ENCODE results near the gene SLC2A2. TPM values are rescaled to one million over a fixed set of nuclear protein-coding genes. Genes with fewer than 3 reads are reported as not detected.

Gene SLC2A2
- total RNA-seq, 4 donors from 2014 or later, result not detected

DNA sequence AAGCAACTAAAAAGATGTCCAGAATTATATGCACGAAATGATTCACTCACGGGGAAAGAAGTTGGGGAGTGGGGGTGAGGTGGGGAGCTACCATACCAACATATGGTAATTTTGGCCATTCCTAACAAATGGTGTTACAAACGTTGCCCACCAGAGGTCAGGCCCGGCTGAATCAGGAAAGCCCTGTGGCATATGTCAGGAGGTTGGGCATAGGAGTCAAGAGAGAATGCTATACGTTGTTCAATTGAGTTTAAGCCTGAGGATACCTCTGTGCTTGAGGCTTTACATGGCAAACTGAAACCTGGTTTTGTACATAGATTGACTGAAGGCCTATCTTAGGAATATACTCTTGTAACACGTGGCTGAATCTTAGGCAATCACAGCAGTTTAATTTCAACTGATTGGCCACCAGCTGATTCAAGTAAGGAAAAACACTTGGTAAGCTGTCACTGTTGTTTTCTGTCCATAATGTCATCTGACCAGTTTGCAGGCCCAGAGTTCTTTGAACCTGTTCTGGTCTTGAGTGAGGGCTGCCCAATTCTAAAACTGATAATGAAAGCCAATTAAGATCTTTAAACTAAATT lies 23.4 kb upstream of the SLC2A2 start:
- Histone ChIP-seq H3K27me3 (no peaks in the 10 kb centered on the region), H3K4me1 (no peaks in the 10 kb centered on the region), H3K27ac (no peak overlapping the region), H3K4me3 (replicated peaks in 1 of 3) (no peak overlapping the region), H3K9me3 (no peaks in the 10 kb centered on the region), H3K36me3 (no peaks in the 10 kb centered on the region)
- intact Hi-C loops (cut with DNase I), result loop anchor here (5.0 kb wide), 1 partner anchor 517 kb away; no protein-coding TSS in a partner anchor
- WGBS, 2 donors, result 15 to 25% methylated on average over 6 of the region's 6 CpGs
- TF ChIP-seq, protein P1, sequence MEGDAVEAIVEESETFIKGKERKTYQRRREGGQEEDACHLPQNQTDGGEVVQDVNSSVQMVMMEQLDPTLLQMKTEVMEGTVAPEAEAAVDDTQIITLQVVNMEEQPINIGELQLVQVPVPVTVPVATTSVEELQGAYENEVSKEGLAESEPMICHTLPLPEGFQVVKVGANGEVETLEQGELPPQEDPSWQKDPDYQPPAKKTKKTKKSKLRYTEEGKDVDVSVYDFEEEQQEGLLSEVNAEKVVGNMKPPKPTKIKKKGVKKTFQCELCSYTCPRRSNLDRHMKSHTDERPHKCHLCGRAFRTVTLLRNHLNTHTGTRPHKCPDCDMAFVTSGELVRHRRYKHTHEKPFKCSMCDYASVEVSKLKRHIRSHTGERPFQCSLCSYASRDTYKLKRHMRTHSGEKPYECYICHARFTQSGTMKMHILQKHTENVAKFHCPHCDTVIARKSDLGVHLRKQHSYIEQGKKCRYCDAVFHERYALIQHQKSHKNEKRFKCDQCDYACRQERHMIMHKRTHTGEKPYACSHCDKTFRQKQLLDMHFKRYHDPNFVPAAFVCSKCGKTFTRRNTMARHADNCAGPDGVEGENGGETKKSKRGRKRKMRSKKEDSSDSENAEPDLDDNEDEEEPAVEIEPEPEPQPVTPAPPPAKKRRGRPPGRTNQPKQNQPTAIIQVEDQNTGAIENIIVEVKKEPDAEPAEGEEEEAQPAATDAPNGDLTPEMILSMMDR (IDR thresholded peaks at IDR 0.05), result peak in 5 of 6 experiments; percentile 14 to 65 (median 58)
- TF ChIP-seq POLR2A (IDR thresholded peaks at IDR 0.05), result no peak
- peak; percentile 35 to 54 for DNase-seq

DNA sequence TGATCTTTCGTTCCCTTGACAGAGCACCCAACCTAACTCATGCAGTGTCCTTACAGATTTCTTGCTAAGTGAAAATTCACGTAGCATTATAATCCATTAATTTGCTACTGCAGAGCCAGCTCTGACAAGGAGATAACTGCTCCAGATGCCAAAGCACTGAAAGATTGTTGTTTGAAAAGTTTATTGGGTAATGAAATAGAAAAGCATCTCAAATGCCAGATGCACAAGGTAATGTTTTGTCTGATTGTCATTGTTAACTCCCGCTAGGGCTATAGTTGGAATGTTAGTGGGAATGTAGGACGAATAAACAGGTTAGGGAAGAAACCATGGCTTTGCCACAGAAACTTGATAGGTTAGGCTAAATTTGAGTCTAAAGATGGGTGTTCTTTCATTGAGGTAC lies 20.2 kb upstream of the SLC2A2 start:
- TF ChIP-seq POLR2A (IDR thresholded peaks at IDR 0.05), result no peak
- TF ChIP-seq, protein P1 (IDR thresholded peaks at IDR 0.05), result no peak
- WGBS, 2 donors, result 70 to 82% methylated on average over 4 of the region's 4 CpGs
- intact Hi-C loops (cut with DNase I), result loop anchor here (5.0 kb wide), 1 partner anchor 521 kb away; no protein-coding TSS in a partner anchor

DNA sequence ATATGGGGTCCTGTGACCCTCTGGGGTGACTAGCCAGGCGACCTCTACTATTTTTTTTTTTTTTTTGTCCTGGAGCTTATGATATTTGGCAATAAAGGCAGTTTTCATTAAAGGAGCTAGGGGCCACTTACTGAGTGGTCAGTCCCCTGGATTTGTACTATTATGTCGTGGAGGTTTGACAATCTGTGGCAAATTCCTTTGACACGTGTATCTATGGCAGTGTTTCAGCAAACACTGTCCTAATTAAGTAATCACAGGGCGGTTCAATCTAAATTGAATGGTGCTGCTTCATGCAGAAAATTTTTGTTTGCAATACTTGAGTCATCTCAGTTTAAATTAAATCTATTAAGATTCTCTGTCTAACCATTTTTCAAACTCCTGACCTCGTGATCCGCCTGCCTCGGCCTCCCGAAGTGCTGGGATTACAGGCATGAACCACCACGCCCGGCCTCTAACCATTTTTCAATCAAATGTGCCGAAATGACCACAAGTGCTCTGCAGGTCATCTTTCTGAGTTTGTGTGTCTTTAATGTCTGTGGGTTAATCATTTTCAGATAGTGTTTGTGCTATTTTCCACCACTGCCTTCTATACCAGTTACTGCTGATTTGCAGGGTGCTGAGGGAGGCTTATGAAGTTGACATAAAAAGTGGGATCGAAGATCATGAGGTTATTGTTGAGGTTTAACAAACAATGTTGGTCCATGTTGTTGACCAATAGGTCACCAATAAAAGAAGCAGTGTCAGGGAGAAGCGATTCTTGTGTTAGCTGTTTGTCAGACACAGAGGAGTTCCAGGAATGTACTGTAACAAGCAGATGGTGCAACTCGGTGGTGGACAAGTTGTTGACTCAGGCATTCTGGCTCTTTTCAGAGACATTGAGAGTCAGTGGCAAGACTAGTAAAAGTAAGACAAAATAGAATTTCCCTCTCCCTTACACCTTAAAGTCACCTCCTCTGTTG lies 18.6 kb upstream of the SLC2A2 start:
- no peaks in the 10 kb centered on the region for H3K9me3 ChIP-seq
- H3K4me1 ChIP-seq, result no peaks in the 10 kb centered on the region
- WGBS, 2 donors, result 88 to 91% methylated on average over 14 of the region's 14 CpGs
- H3K36me3 ChIP-seq, result no peaks in the 10 kb centered on the region
- no peak for DNase-seq
- no peaks in the 10 kb centered on the region for H3K27me3 ChIP-seq
- no peak overlapping the region for H3K27ac ChIP-seq
- no peak overlapping the region for H3K4me3 ChIP-seq (replicated peaks in 1 of 3)
- intact Hi-C loops (cut with DNase I), result loop anchor here (5.0 kb wide), 1 partner anchor 522 kb away; no protein-coding TSS in a partner anchor
- TF ChIP-seq POLR2A (IDR thresholded peaks at IDR 0.05), result no peak
- TF ChIP-seq, protein P1 (IDR thresholded peaks at IDR 0.05), result no peak

More for the DNA sequence above, 20.2 kb upstream of the SLC2A2 start:
- Histone ChIP-seq H3K27me3 (no peaks in the 10 kb centered on the region), H3K4me1 (no peaks in the 10 kb centered on the region), H3K9me3 (no peaks in the 10 kb centered on the region), H3K4me3 (replicated peaks in 1 of 3) (no peak overlapping the region), H3K27ac (no peak overlapping the region), H3K36me3 (no peaks in the 10 kb centered on the region)
- DNase-seq, result no peak

DNA sequence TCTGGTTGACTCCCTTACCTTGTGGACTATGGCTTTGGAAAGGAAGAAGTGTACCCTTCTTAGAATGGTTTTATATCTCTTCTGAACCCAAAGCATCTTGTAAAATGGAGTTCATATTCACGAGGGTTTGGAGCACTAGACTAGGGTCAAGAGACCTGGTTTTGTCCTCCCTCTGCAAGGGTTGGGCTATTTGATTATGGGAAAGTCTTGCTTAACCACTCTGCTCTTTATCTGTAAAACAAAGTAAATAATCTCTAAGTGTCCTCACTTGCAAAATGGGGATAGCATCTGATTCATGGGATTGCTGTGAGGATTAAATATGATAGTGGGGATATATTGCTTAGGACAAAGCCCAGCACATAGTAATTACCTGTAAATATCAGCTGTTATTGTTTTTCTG lies 17.9 kb upstream of the SLC2A2 start:
- H3K27ac ChIP-seq, result no peak overlapping the region
- H3K27me3 ChIP-seq, result no peaks in the 10 kb centered on the region
- H3K4me3 ChIP-seq (replicated peaks in 1 of 3), result no peak overlapping the region
- WGBS, 2 donors, result 0 to 59% methylated on average over 1 of the region's 1 CpG
- TF ChIP-seq, protein P1 (IDR thresholded peaks at IDR 0.05), result no peak
- TF ChIP-seq POLR2A (IDR thresholded peaks at IDR 0.05), result no peak
- no peak for DNase-seq
- intact Hi-C loops (cut with DNase I), result no loop called here
- no peaks in the 10 kb centered on the region for H3K36me3 ChIP-seq
- H3K4me1 ChIP-seq, result no peaks in the 10 kb centered on the region
- no peaks in the 10 kb centered on the region for H3K9me3 ChIP-seq

DNA sequence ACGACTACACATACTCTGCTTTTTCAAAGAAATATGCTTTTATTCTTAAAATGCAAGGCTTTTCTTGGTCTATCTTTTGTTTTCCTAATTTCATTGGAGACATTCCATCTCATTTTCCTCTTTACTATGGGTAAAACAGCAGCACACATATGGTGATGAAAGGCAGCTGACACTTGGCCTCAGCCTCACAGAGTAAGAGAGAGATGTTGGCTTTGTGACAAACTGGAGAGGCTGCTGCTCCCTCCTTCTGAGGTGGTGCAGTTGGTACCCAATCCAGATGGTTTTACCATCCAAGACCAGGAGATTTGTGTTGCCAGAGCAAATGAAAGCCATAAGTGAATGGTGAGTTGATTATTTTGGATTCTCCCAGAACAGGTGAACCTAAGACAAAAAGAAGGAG lies 13.2 kb upstream of the SLC2A2 start:
- intact Hi-C loops (cut with DNase I), result no loop called here
- no peak overlapping the region for H3K27ac ChIP-seq
- H3K36me3 ChIP-seq, result no peaks in the 10 kb centered on the region
- H3K27me3 ChIP-seq, result no peaks in the 10 kb centered on the region
- no peak overlapping the region for H3K4me3 ChIP-seq (replicated peaks in 1 of 3)
- no peaks in the 10 kb centered on the region for H3K9me3 ChIP-seq
- H3K4me1 ChIP-seq, result no peaks in the 10 kb centered on the region
- TF ChIP-seq, protein P1 (IDR thresholded peaks at IDR 0.05), result no peak
- TF ChIP-seq POLR2A (IDR thresholded peaks at IDR 0.05), result no peak
- 90 to 93% methylated on average over 1 of the region's 1 CpG for WGBS, 2 donors
- no peak for DNase-seq
